HCEC 1CT (cell line): ENCODE results near the gene PFKM.
"Not testable (repeated sequence)": the region's sequence is repeated elsewhere in the genome, so short reads cannot be mapped to it uniquely, and the experiment has no call there.

Experiments
- DNase-seq: peaks from one replicate; pipeline ENCODE4 v3.0.0-alpha.2; 2017

The PFKM gene

GRCh38 chr12:48115957-48116356 lies 3.2 kb upstream of the PFKM start:
- DNase-seq = no peak

GRCh38 chr12:48118284-48118871 lies 786 bp upstream of the PFKM start:
- no peak for DNase-seq

DNA sequence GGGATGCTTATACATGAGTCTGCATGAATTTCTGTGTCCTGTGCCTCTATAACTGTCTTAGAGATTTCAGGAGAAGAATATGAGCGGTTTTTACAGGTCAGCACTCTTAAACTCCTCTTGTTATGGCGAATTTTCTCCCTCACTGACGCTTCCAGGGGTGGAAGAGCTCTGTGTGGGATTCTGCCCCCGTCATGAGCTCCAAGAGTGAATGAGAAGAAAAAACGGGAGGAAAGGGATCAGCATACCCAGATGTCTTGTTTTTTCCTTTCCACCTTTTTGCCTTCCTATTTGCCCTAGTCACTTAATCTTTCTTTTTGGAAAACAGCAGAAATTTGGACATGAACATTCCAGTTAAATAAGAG lies 651 bp downstream of the PFKM start:
- peak; percentile 4 for DNase-seq

DNA sequence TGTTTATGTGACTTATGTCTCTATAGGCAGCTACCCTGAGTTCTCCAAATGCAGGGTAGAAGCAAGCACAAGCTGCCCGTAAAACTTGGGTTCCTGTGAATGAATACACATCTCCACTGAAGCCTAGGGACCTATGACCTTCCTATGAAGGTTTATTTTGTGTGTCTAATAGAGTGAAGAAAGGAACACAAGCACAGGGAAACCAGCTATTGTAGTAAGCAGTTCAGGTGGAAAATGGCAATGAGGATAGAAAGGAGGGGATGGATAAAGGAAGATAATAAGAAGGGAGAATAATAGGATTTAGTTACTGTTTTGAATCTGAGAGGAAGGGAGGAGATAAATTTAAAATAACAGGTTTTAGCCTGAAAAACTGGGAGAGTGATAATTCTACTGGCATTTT lies 2.4 kb downstream of the PFKM start:
- DNase-seq = no peak

- no peak for DNase-seq
Measured at GRCh38 chr12:48122065-48122834, 3.1 kb downstream of the PFKM start.

DNA sequence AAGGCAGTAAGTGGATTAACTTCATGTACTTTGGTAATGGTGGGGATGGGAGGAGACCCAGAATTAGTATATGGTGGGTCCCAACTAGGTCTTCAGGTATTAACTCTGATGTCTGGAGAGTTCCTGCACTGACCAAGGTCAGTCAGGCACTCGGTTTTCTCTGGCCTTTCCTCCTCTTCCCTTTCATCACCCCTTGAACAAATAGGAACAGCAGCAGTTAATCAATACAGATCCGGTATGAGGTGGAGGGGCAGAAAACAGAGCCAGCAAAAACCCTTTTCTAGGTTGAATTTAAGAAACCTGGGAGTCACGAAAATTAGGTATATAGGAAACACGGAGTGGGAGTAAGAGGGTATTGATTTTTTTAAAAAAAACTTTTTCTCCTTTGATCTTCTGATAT lies 4.0 kb downstream of the PFKM start:
- DNase-seq = no peak

DNA sequence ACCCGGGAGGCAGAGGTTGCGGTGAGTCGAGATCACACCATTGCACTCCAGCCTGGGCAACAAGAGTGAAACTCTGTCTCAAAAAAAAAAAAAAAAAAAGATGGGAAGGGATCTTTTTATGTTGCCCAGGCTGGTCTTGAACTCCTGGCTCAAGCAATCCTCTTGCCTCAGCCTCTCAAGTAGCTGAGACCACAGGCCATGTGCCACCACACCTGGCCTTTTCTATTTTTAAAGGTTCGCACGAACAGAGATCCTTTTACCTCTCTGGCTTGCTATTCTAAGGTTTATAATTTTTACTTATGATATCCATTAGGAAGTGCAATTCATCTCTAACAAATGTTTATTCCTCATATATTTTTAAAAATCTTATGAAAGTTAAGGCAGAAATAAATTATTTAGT lies 6.4 kb downstream of the PFKM start:
- DNase-seq = not testable (repeated sequence)

DNA sequence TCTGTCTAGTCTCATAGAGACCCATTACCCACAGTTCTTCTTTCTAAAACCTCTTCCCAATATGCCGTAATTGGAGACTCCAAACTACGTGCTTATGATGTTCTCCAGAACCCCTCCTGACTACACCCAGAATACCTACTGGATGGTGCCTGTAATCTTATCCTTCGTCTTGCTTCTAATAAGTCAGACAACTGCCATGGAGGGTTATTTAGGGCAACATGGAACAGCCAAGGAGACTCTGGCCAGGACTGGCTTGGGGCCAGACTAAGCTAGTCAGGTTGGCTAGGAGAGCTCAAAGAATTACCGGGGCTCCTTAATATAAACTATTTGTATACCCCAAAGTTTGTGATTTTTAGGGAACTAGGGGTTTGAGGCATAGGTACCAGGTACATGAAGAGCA lies 6.8 kb downstream of the PFKM start:
- no peak for DNase-seq

DNA sequence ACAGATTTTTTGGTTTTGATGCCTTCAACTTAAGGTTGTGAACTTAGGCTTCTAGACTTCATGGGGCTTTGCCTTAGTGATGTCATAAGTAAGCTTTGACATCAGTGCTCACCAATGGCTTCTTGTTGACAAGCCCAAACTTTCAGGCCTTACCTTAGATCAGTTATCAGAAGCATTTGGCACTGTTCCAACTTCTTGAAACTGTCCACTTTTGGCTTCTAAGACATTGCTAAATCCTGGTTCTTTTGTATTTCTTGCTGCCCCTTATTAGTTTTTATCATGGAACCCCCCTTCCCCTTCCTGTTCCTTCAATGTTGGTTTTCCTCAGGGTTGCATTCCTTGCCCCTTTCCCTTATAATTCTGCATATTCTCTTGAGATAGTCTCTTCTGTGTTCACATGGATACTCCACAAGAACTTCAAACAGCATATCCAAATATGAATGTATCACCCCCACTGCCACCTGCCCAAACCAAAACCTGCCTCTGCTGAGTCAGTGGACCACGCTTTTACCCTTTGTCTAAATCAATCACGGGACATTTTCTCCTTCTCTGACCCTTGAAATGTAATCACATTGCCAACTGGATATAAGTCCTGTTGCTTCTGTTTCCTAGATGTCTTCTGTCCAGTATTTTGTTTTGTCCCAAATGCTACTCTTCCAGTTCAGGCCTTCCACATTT lies 7.9 kb downstream of the PFKM start:
- DNase-seq = no peak

DNA sequence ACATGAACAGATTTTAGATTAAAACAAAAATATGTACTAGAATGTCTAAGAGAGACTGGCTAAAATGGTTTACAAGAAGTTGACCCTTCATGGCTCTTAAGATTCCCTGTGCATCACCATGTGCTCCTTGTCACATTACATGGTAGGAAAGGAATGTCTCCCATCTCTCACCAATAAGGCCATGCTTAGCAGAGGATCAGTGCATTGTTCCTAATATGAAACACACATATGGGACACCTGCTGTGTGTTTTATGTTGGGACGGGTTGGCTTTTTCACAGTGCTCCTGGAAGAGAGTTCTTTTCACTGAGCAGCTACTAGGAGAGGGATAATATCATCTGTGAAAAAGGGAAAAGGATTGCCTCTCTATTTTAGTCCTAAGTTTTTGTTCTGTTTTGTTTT lies 9.6 kb downstream of the PFKM start:
- DNase-seq = no peak

GRCh38 chr12:48129376-48129775 lies 10.2 kb downstream of the PFKM start:
- no peak for DNase-seq

DNA sequence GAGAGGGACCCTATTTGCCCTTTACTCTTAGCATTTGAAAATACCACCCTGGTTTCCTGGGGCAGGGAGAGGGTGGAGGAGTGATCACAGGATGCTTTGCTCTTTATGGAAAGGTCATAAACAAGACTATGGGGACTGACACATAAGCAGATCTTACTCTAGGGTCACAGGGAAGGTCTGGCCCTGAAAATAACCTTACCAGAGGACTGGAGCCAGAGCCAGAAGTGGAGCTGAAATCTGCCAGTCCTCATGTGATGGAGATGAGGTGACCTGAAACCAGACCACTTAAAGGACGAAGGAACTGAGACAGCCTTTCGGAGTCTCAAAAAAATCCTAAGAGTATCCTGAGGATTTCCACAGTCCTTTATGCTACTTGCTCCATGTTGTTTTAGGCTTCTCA lies 12.4 kb downstream of the PFKM start:
- no peak for DNase-seq

GRCh38 chr12:48132826-48133225 lies 13.7 kb downstream of the PFKM start:
- no peak for DNase-seq

- DNase-seq = no peak
Measured at GRCh38 chr12:48135027-48135426, 15.9 kb downstream of the PFKM start.

GRCh38 chr12:48142818-48143674 lies 23.9 kb downstream of the PFKM start:
- DNase-seq = no peak

- DNase-seq = no peak
Measured at GRCh38 chr12:48143898-48144297, 24.7 kb downstream of the PFKM start.

- no peak for DNase-seq
Measured at GRCh38 chr12:48145981-48146380, 26.8 kb downstream of the PFKM start.

- DNase-seq = no peak
Measured at GRCh38 chr12:48151103-48151771, 32.1 kb downstream of the PFKM start.

- DNase-seq = not testable (repeated sequence)
Measured at GRCh38 chr12:48155786-48156185, 36.6 kb downstream of the PFKM start.

DNA sequence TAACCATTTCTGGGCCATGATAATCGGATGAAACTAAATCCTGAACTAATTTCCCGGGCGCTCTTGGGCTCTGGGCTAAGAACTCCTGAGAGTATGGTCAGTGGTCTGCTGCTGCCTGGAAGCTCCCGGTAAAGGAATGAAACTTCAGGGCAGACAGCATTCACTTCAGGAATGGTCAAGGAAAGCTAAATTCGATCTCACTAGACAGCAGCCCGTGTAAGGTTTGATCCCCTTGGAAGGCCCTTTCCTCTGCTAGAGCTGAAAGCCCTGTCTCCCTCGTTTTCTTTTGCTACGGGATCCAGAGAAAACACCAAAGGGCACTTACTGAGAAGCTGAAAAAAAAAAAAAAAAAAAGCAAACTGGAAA lies 37.5 kb downstream of the PFKM start:
- DNase-seq = no peak

GRCh38 chr12:48157018-48157888 lies 38.1 kb downstream of the PFKM start, which contains the start of gene ASB8:
TSS of gene ASB8 (minus strand) at chr12:48157515. CDS start at chr12:48153496, 4,019 bp downstream.
- DNase-seq = peak; percentile 98

- DNase-seq = no peak
Measured at GRCh38 chr12:48157889-48158370, 38.8 kb downstream of the PFKM start.
